H9 (cell line): ENCODE data around the gene CDH7. TPM values are rescaled to one million over a fixed set of nuclear protein-coding genes. Genes with fewer than 3 reads are reported as not detected.

ENCODE experiments used
- DNase-seq: peaks from one replicate; pipeline ENCODE4 v3.0.0-alpha.2; 2017
- H2AFZ ChIP-seq: one replicate; pipeline ENCODE4 v1.6.1; 2013; ENCODE audit warnings: mild to moderate bottlenecking, low read length, control low read depth, moderate library complexity
- H2AK5ac ChIP-seq: 2 replicates; pipeline ENCODE4 v1.6.1; 2013; ENCODE audit warnings: low read length, control low read depth, mixed read lengths; ENCODE audit not compliant: insufficient read length
- H2BK120ac ChIP-seq: one replicate; pipeline ENCODE4 v1.6.1; 2013; ENCODE audit warnings: low read depth, mild to moderate bottlenecking, low read length, control low read depth, inconsistent platforms; ENCODE audit not compliant: poor library complexity, severe bottlenecking
- H2BK12ac ChIP-seq: 2 replicates; pipeline ENCODE4 v1.6.1; 2013; ENCODE audit warnings: low read length, control low read depth, mixed read lengths, low read depth; ENCODE audit not compliant: insufficient read length
- H2BK15ac ChIP-seq: 2 replicates; pipeline ENCODE4 v1.6.1; 2013; ENCODE audit warnings: low read depth, low read length, control low read depth
- H2BK20ac ChIP-seq: one replicate; pipeline ENCODE4 v1.6.1; 2013; ENCODE audit warnings: low read depth, mild to moderate bottlenecking, low read length, control low read depth, inconsistent platforms; ENCODE audit not compliant: poor library complexity, severe bottlenecking
- H2BK5ac ChIP-seq: 2 replicates; pipeline ENCODE4 v1.6.1; 2013; ENCODE audit warnings: low read length, control low read depth, mixed read lengths; ENCODE audit not compliant: insufficient read length
- H3K14ac ChIP-seq: 2 replicates; pipeline ENCODE4 v1.6.1; 2013; ENCODE audit warnings: low read length, control low read depth; ENCODE audit not compliant: insufficient read depth
- H3K18ac ChIP-seq: 2 replicates; pipeline ENCODE4 v1.6.1; 2013; ENCODE audit warnings: low read depth, mild to moderate bottlenecking, mixed read lengths, low read length, control low read depth; ENCODE audit not compliant: insufficient read length
- H3K23ac ChIP-seq: 2 replicates; pipeline ENCODE4 v1.6.1; 2013; ENCODE audit warnings: low read length, control low read depth, mixed read lengths, low read depth; ENCODE audit not compliant: insufficient read length
- H3K23me2 ChIP-seq: 2 replicates; pipeline ENCODE4 v1.6.1; 2013; ENCODE audit warnings: low read depth, mild to moderate bottlenecking, mixed read lengths, low read length, control low read depth; ENCODE audit not compliant: insufficient read length, poor library complexity, severe bottlenecking
- H3K27ac ChIP-seq: 2 replicates; pipeline ENCODE4 v1.5.1; 2013; ENCODE audit warnings: low read length, control low read depth, mixed read lengths, low read depth; ENCODE audit not compliant: insufficient read length
- H3K27me3 ChIP-seq: 2 replicates; pipeline ENCODE4 v1.6.1; 2013; ENCODE audit warnings: low read length, control low read depth, inconsistent platforms; ENCODE audit not compliant: insufficient read depth
- H3K4ac ChIP-seq: 2 replicates; pipeline ENCODE4 v1.6.1; 2013; ENCODE audit warnings: low read depth, mild to moderate bottlenecking, control low read depth, inconsistent platforms, low read length, moderate library complexity
- H3K4me1 ChIP-seq: 2 replicates; pipeline ENCODE4 v1.6.1; 2013; ENCODE audit warnings: low read length, control low read depth, inconsistent platforms; ENCODE audit not compliant: insufficient read depth
- H3K4me2 ChIP-seq: 2 replicates; pipeline ENCODE4 v1.6.1; 2013; ENCODE audit warnings: low read length, control low read depth, mixed read lengths; ENCODE audit not compliant: insufficient read length, insufficient read depth
- H3K56ac ChIP-seq: 2 replicates; pipeline ENCODE4 v1.6.1; 2013; ENCODE audit warnings: low read depth, mild to moderate bottlenecking, mixed read lengths, low read length, control low read depth; ENCODE audit not compliant: insufficient read length
- H3K79me1 ChIP-seq: 2 replicates; pipeline ENCODE4 v1.6.1; 2013; ENCODE audit warnings: low read depth, mild to moderate bottlenecking, moderate library complexity, low read length, control low read depth, inconsistent platforms; ENCODE audit not compliant: insufficient read depth, poor library complexity, severe bottlenecking
- H3K79me2 ChIP-seq: 2 replicates; pipeline ENCODE4 v1.6.1; 2013; ENCODE audit warnings: low read length, control low read depth, inconsistent platforms; ENCODE audit not compliant: insufficient read depth
- H3K9ac ChIP-seq: 2 replicates; pipeline ENCODE4 v1.6.1; 2013; ENCODE audit warnings: low read length, control low read depth, mixed read lengths; ENCODE audit not compliant: insufficient read length; ENCODE audit errors: extremely low read depth
- H3K9me3 ChIP-seq: one replicate; pipeline ENCODE4 v1.6.1; 2013; ENCODE audit warnings: low read depth, low read length, inconsistent platforms; ENCODE audit not compliant: control insufficient read depth
- H3T11ph ChIP-seq: one replicate; pipeline ENCODE4 v1.6.1; 2013; ENCODE audit warnings: mild to moderate bottlenecking, low read length, control low read depth, inconsistent platforms
- H4K20me1 ChIP-seq: one replicate; pipeline ENCODE4 v1.6.1; 2013; ENCODE audit not compliant: control insufficient read depth, insufficient read length, insufficient read depth
- H4K5ac ChIP-seq: 2 replicates; pipeline ENCODE4 v1.6.1; 2013; ENCODE audit warnings: low read depth, mild to moderate bottlenecking, mixed read lengths, low read length, control low read depth; ENCODE audit not compliant: insufficient read length
- H4K8ac ChIP-seq: replicated peaks from 2 replicates; pipeline ENCODE4 v1.6.1; 2013; ENCODE audit warnings: low read length, control low read depth, mixed read lengths, low read depth; ENCODE audit not compliant: insufficient read length
- H4K91ac ChIP-seq: 2 replicates; pipeline ENCODE4 v1.6.1; 2013; ENCODE audit warnings: low read depth, mild to moderate bottlenecking, moderate library complexity, mixed read lengths, low read length, control low read depth; ENCODE audit not compliant: insufficient read length
- H3K27ac Mint-ChIP-seq, 3 experiments: 2 replicates in 2 of 3; 3 replicates in 1 of 3; pipeline ENCODE4 v1.8.0; 2020 to 2021; ENCODE audit warnings: mixed read lengths in 3 of 3, mild to moderate bottlenecking in 1 of 3, moderate library complexity in 1 of 3
- H3K27me3 Mint-ChIP-seq: 2 replicates; pipeline ENCODE4 v1.8.0; 2021; ENCODE audit warnings: low read depth, mild to moderate bottlenecking, moderate library complexity, mixed read lengths
- H3K36me3 Mint-ChIP-seq, 3 experiments: 2 replicates in 2 of 3; 3 replicates in 1 of 3; pipeline ENCODE4 v1.8.0; 2020 to 2021; ENCODE audit warnings: low read depth in 3 of 3, mixed read lengths in 3 of 3; ENCODE audit not compliant: insufficient read depth in 1 of 3
- H3K4me1 Mint-ChIP-seq, 2 experiments: 2 replicates each; pipeline ENCODE4 v1.8.0; 2020; ENCODE audit warnings: mixed read lengths in 2 of 2
- H3K4me3 Mint-ChIP-seq, 2 experiments: 2 replicates in 1 of 2; 3 replicates in 1 of 2; pipeline ENCODE4 v1.8.0; 2020 to 2021; ENCODE audit warnings: mild to moderate bottlenecking in 2 of 2, mixed read lengths in 2 of 2, moderate library complexity in 1 of 2
- H3K9me3 Mint-ChIP-seq, 2 experiments: 2 replicates in 1 of 2; 3 replicates in 1 of 2; pipeline ENCODE4 v1.8.0; 2020; ENCODE audit warnings: mild to moderate bottlenecking in 2 of 2, mixed read lengths in 2 of 2, moderate library complexity in 1 of 2
- CTCF ChIP-seq: fragments of 200-600 bp; sonication (generic); conservative IDR thresholded peaks from 3 replicates; pipeline ENCODE4 v1.8.0; 2021; ENCODE audit warnings: antibody characterized with exemption, mild to moderate bottlenecking
- WGBS: extraction: QIAGEN DNeasy Blood & Tissue Kit; methylation state at CpG from one replicate; pipeline ENCODE4 v1.1.7; 2013; ENCODE audit warnings: missing lambda C conversion rate, low lambda C conversion rate, mixed read lengths; ENCODE audit not compliant: insufficient read length; ENCODE audit errors: extremely low coverage; 5-methylcytosine and 5-hydroxymethylcytosine counted together
- total RNA-seq: library from RNA; stranded (reverse); gene quantifications from 2 replicates; pipeline ENCODE4 v1.2.1, GENCODE V29; 2021

CDH7 gene
- total RNA-seq, 1 experiment from 2014 or later: 0.13 TPM

GRCh38 chr18:65919663-65920062 is 168.9 kb downstream of the CDH7 start:
- no peaks in the 10 kb centered on the region for H3K23me2 ChIP-seq
- Mint-ChIP-seq H3K4me3 (no peak overlapping the region), H3K36me3 (no peaks in the 10 kb centered on the region), H3K9me3 (no peaks in the 10 kb centered on the region), H3K4me1 (no peaks in the 10 kb centered on the region), H3K27ac (no peak overlapping the region), H3K27me3 (peaks cover 58% of the 10 kb centered on the region)
- H3K56ac ChIP-seq: no peak overlapping the region
- DNase-seq: no peak
- no peak overlapping the region for H2BK20ac ChIP-seq
- no peak overlapping the region for H4K91ac ChIP-seq
- WGBS: no CpG with 5 or more reads among the region's 3 CpGs
- H3K4ac ChIP-seq: no peak overlapping the region
- TF ChIP-seq CTCF: no peak
- H3K27ac ChIP-seq: no peak overlapping the region
- H4K5ac ChIP-seq: no peak overlapping the region
- no peaks in the 10 kb centered on the region for H3K79me1 ChIP-seq
- no peak overlapping the region for H2AFZ ChIP-seq
- H2BK5ac ChIP-seq: no peak overlapping the region
- H2BK15ac ChIP-seq: no peak overlapping the region
- H3K27me3 ChIP-seq: no peaks in the 10 kb centered on the region
- H3K4me2 ChIP-seq: no peak overlapping the region
- H3K4me1 ChIP-seq: no peaks in the 10 kb centered on the region
- H3K14ac ChIP-seq: no peak overlapping the region
- H3K9me3 ChIP-seq: no peaks in the 10 kb centered on the region
- H2AK5ac ChIP-seq: no peak overlapping the region
- H3K9ac ChIP-seq: no peak overlapping the region
- no peaks in the 10 kb centered on the region for H3K79me2 ChIP-seq
- no peaks in the 10 kb centered on the region for H4K20me1 ChIP-seq
- H2BK120ac ChIP-seq: no peak overlapping the region
- no peak overlapping the region for H3T11ph ChIP-seq
- H4K8ac ChIP-seq: no peak overlapping the region
- no peak overlapping the region for H2BK12ac ChIP-seq
- H3K18ac ChIP-seq: no peak overlapping the region
- H3K23ac ChIP-seq: no peak overlapping the region
